HG02981 (cell line): Measurements from ENCODE around the gene HDAC8.
A peak's percentile ranks its signal among the peaks of the same experiment; 100 is the strongest.

Experiments used
- ATAC-seq: cut with Tn5 transposase; IDR thresholded peaks from one replicate; pipeline ENCODE4 v1.9.1; 2021; ENCODE audit warnings: mild to moderate bottlenecking, moderate library complexity; ENCODE audit not compliant: unreplicated experiment

The HDAC8 gene

DNA sequence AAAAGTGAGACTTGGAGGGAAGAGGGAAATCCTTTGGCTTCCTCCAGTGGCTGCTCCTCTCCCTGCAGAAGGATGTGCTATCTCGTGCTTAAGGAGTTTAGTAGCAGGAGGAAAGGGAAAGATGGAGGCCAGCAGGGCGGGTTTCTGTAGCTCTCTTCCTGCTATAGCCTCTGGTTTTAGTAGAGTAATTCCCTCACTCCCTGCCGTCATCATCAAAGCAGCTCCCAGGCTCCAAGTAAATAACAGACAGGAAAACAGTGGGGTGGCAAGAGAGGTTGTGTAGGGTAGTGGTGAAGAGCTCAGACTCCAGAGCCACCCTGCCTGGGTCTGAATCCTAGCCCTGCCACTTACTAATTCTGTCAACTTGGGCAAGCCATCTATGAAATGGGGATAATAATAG lies 185.4 kb downstream of the HDAC8 start:
- no peak for ATAC-seq

DNA sequence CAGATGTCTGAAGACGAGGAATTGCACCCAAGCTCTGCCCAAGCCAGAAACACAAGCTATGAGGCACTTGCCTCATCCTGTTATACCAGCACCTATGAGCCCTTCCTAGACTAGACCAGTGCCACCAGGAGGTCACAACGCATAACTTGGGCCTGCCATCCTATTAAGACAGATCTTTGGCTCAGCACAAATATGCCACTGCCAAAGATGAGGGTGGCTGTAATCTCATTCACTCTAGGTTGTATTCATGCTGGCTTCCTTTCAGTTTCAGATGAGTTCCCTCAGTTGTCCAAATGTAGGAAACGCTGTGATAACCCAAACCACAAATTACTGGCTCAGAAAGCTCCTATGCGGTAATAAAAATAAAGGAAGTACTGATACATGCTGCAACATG lies 190.4 kb downstream of the HDAC8 start:
- ATAC-seq = no peak

DNA sequence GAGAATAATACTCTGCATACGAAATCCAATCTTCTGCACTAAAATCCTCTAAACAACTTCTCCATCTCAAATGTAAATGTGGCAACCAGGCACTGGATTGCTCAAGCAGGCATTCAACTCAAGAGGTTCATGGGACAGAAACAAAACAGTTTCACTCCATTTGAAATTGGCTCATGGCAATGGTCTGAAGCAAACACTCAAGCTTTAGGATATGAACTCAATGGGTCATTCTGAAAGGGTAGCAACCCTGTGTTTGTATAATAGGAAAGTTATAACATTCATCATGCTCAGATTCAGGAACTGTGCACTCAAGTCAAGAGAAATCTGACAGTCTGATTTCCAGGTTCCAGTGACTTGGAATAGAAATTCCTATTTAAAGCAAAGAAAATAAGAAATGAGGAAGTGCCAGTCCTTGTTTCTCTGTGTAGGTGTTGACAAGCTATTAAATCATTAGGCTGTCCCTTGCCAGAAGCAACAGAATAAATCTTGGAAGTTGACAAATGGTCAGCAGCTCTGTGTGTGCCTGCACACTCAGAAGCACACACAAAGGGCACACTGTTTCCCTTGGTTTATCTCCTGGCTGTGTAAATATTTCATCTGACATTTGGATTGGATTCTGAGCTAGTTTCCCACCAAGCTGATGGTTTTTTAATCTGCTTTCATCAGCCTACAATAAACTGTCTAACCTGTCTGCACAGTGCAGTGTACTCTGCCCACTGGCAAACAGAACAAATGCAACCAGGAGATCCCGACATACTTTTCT lies 191.0 kb downstream of the HDAC8 start:
- ATAC-seq = no peak

DNA sequence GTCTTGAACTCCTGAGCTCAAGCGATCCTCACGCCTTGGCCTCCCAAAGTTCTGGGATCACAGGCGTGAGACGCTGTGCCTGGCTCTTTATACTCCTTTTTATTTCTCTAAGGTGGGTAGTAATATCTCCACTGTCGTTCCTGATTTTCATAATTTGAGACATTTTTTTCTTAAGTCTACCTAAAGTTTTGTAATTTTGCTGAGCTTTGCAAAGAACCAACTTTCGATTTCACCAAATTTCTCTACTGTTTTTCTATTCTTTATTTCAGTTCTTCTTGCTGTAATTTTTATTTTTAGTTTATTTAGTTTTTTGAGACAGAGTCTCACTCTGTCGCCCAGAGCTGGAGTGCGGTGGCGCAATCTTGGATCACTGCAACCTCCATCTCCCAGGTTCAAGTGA lies 196.5 kb downstream of the HDAC8 start:
- no peak for ATAC-seq

DNA sequence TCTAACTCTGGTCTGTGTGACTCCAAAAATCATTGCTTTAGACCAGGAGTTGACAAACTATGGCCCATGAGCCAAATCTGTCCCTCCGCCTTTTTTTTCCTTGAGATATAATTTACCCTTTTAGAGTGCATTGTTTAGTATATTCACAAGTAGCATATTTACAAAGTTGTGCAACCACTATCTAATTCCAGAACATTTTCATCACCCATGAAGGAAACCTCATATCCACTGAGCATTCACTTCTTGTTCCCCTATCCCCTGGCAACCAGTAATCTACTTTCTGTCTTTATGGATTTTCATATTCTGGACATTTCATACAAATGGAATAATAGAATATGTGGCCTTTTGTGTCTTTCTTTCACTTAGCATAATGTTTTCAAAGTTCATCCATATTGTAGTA lies 199.5 kb downstream of the HDAC8 start:
- ATAC-seq = no peak

DNA sequence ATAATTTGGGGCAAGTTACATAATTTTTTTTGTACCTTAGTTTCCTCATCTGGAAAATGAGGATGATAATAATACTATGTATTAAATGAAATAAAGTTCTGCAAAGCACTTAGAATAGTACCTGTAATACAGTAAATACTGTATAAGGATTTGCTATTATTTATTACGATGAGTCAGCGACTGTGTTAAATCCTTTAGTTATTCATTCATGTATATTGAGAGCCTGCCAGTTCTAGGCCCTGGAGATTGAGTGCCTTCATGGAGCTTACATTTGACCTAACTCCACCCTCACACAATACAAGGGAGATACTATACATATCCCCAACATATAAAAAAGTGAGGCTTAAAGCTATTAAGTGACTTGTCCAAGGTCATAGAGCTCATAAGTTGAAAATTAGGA lies 199.9 kb downstream of the HDAC8 start:
- ATAC-seq = no peak

DNA sequence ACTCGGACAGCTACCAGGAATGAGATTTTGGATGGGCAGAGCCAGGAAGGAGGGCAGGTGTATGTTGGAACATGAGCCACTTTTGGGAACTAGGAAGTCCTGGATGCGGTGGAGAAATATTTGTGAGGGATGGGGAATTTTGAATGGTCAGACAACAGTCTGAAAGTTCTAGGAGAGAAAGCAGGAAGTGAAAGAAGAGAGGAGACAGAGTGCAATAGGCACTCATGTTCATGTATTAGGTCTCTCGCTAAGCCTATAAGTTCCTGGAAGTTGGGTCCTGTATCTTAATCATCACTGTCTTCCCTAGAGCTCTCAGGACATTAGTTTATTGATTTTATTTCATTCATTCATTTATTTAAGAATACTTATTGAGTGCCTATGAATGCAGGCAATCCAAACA lies 201.2 kb downstream of the HDAC8 start:
- no peak for ATAC-seq

DNA sequence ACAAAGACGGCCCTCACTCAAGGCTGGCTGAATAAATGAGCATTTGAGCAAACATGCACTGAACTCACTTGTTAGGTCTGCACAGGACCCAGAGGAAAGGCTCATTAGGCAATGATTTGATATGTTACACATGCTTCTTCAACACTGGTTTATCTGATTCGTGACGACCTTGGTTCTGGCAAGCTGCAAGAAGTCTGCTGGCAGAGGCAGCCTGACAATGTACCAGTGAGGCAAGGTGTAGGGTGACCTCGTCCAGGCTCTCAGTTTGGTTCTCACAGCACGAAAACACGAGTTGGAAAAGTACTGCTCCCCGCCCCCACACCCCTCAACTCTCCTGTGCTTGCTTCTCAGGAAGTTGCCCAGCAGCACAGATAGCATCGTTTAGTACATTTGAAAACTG lies 203.8 kb downstream of the HDAC8 start:
- ATAC-seq = no peak

DNA sequence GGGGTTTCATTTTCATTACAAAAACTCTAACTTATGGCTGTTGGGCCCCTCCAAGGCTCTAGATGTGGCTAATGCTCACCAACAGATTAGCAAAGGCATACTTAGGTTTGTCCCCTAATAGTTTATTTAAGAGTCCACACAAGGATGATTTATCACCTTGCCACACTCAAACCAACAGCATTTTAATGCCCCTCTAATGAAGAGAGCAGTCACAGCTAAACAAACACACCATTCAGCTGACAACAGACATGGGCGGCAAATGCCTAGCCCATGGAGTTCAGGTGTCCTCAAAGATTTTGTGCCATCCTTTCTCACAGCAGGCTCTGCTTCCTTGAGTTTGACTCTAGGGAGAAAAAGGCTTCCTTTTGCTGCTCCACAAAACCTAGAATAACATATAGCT lies 205.1 kb downstream of the HDAC8 start:
- ATAC-seq = no peak

DNA sequence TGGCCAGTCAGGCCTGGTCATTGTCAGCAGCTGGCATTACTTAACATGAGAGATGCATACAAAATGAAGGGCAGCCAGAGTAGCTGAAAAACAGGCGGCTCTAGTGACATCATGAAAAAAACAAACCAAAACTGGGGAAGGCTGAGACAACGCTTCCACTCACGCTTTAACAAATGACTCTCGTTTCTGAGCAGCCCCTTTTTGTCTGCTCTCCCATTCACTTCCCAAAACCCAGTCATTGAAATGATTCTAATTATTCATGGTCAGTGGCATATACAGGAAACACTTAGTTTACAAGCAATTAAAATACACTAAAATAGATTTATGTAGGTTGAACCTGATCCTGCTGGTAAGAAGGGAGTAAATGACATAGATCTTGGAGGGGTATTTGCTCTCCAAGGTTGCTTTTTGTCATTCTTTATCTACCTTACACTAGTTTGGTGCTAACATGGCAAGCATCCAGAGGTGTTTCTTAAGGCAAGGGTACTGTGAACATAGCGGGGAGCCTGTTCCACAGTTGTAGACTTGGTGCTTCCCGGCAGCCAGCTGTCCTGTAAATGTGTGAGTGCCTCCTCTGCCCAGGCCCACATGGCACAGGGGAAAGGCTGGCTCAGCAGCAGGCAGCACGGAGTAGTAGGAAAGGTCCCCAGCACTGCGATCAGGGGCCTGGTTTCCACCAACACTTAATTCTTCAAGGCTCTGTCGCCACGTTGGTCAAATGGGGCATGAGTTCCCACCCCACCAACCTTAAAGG lies 205.8 kb downstream of the HDAC8 start:
- ATAC-seq = no peak

DNA sequence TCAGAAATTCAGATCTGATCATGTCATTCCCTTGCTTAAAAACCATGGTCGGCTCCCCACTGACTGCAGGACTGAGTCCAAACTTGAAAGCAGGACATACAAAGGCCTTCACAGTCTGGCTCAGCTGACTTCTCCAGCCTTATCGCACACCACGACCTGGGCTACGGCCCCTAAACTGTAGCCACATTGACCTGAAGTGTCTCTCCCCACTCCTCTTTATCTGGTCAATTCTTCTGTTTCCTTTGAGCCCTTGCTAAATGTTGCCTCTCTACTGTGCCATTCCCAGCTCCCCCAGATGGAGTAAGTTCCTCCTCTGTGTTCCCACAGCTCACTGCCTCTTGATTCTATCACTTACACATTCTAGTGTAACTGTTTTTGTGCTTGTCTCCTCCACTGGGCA lies 206.5 kb downstream of the HDAC8 start:
- no peak for ATAC-seq

DNA sequence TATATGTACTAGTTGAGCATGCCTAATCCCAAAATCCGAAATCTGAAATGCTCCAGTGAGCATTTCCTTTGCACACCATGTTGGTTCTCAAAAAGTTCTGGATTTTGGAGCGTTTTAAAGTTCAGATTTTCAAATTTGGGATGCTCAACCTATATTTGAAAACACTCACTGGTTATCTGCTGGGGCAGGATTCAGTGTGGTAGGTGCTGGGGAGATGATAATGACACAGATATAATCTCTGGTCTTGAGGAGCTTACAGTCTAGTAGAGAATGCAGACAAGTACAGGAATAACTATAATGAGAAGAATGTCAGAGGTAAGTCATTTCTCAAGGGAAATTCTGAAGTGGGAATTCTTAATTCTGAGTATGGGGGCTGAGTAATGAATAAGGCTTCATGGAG lies 207.5 kb downstream of the HDAC8 start:
- no peak for ATAC-seq

DNA sequence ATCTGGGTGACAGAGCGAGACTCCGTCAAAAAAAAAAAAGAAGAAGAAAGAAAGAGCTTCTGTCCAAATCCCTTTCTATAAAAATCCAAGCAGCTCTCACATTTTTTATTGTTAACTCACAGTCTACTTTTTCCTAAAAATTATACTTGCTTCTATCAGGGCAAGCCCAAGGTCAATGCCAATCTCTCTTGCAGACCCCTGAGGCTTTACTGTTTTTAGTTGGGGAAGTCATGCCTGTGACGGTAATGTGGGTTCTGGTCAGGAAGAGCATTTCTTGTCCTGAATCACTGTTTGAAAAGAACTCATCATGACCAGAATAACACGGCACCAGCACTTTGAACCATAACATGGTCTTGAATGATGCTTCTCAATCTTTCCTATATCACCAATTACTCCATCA lies 212.3 kb downstream of the HDAC8 start:
- ATAC-seq = no peak

DNA sequence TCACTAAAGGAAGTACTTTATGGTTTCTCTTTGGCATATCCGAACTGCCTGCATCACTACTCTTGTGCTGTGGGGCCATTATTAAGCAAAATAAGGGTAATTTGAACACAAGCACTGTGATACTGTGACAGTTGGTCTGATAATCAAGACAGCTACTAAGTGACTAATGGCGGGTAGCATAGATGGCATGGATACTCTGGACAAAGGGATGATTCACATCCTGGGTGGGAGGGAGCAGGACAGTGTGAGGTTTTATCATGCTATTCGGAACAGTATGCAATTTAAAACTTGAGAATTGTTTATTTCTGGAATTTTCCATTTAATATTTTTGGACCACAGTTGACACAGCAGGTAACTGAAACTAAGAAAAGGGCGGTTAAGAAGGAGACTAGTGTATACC lies 214.3 kb downstream of the HDAC8 start:
- ATAC-seq = no peak

DNA sequence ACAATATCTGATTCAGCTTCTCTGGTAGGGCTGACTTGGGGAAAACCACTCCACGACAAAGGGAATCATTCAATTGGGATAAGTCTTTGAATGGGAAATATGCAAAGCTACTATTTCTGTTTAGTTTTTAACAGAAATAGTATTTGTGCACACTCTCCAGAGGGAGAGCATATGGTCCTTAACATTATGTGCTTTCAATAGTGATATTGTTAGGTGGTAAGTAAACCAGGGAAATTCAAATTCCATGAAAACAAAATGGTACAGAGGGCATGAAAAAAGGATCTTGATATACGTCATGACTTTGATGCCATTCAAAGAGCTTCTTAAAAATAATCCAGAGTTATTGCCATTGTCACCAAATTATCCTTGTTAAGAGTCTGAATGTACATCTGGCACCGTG lies 219.9 kb downstream of the HDAC8 start:
- no peak for ATAC-seq

DNA sequence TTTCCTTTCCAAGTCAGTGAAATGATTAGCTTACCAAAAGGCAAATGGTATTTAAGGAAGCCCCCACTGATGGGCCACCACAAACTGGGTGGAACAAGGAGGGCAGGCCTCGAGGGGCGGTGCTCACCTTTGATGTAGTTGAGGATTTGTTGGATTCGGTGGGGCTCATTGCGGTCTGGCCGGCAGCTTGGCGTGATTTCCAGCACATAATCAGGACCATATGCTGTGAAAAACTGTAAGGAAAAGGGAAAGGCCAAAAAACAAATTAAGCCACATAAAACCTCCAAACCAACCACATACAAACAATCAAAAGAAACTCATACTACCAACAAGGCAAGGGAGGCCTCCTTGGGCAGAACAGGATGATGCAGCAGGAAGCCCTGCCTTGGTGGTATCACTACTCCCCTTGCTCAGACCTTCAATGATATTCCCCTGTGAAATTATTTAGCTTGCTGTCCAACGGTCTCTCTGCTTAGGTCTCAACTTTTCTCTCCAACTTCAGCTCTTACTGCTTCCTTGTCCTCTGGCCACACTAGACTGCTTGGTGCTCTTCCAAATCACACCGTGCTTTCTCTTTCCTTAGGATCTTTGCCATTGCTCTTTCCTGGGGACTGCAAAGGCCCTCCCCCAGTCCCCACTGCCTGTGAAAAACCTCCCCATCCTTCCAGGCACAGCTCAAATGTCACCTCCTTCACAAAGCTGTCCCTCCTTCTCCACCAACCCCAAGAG lies 220.9 kb downstream of the HDAC8 start:
- no peak for ATAC-seq

DNA sequence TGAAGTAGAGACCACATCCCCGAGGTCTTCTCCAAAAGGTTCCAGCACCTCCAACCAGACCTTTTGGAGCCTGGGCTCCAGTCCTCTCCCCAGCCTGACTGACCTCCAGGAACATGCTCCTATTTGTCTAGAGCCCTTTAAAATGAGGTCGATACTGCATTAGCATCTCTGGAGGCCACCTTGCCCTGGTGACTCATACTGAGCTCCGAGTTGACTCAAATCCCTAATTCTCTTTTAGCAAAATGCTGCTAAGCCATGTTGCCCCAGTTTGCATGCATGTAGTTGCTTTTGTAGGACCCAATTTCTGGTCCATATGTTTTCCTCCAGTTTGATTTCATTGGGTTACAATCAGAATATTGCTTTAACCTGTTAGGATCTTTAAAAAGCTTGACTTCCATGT lies 223.5 kb downstream of the HDAC8 start:
- peak; percentile 88 for ATAC-seq

DNA sequence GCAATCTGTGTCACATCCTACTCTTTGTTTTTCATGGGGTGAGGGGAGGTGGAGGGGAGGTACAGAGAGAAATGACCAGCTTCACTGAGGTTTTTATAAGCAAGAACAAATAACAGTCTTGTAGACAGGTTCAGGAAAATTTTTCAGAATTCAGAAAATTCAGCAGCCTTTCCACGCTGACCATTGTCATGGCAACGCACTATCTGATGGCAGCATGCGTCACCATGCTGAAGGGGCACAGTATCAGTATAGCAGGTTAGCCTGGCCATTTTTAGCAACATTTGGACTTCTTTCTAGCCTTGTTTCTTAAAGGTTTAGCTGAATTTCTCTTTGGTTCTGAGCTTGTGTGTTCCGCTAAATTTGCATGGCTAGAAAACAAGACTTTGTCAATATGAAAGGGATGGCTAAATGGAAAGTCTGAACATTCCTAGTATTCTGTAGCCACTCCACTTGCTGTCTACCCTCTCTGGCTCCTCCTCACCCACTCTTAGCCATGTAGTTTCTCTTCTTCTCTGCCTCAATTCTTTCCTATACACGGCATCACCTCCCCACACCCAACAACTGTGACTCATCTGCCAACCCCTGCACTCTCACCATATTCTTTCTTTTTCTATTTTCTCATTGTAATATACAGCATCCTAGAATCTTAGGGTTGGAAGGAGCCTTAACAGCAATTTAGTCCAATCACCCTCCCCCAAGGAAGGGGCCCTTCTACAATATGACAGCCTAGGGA lies 224.2 kb downstream of the HDAC8 start:
- ATAC-seq = no peak

DNA sequence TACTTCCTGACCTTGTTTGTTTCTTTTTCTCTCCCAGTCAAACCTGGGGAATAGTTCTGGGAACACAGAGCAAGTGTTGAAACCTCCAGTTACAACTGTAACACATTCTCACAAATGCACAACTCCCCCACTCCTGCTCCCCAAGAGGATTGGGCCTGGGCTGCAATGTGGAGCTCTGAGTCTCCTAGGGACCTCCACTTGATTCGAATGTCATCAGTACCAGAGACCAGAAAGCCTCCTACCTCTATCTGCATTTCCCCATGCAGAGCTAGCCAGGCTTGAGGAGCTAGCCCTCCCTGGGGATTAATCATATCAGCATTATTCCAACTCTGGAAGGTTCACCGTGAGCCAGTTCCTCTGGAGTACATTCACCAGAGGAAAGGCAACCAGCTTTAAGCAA lies 225.3 kb downstream of the HDAC8 start:
- ATAC-seq = no peak

DNA sequence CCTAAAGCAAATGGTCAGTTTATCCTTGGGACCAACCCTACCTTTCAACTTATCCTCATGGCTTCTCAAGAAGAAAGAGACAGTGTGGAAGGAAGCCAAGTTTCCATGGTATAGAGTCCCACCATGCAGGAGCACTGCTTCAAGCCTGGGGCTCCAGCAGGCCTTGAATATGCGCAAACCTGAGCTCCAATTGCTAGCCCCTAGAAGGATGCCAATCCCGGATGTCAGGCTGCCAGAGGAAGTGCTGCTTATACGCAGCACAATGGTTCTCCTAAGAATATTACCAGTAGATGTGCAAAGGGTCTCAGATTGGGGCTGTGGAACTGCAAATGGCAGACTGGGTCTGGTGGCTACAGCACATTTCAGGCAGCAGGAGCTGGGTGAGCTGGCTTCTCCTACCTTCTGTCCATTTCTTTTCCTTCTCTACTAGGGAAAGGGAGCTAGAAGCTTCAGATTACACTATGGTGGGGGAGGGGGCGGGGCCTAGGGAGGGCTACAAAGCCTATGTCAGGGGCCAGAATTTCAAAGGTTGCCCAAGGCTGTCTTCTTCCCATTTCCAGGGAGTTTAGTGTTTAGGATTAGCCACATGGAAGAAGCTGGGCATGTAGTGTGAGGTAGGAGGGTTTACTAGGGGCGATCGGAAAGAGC lies 226.2 kb downstream of the HDAC8 start:
- no peak for ATAC-seq

DNA sequence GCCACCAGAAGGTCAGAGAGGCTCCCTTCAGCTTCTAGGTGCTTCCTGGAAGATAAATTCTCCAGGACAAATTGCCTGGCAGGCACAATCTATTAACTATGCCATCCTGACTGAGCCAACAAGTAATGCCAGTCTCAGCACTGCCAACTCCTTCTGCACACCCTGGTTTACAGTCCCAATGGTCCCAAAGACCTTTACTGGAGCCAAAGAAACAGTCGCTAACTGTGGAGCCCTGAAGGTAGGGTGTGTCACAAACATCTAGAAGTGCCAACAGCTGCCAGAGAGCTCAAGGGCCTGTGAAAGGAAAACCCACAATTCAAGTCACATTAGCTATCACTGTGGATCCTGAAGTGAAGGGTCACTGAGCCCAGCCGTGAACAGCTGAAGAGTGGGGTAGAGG lies 232.0 kb downstream of the HDAC8 start:
- no peak for ATAC-seq
